HL-60/S4 treated with retinoic acid at 250 ng/mL for 4 days and 3 days (cell line): ENCODE data around the gene RHOJ.
"Not testable (repeated sequence)": the region's sequence is repeated elsewhere in the genome, so short reads cannot be mapped to it uniquely, and the experiment has no call there.

ENCODE experiments used
- in situ Hi-C: fragments of 300-500 bp; cut with MboI; formaldehyde crosslinking; loops from 2 replicates; pipeline ENCODE4 v1.7.0; 2022; ENCODE audit warnings: low sequenced_read_pairs

RHOJ gene

GRCh38 chr14:63204407-63205043 lies at the start of gene RHOJ:
Gene RHOJ, plus strand, starts transcription at chr14:63204443. Its CDS starts 427 bp downstream, at chr14:63204870.
- in situ Hi-C loops = no loop called here

GRCh38 chr14:63155511-63156185 lies 48.6 kb upstream of the RHOJ start:
- in situ Hi-C loops = no loop called here

- in situ Hi-C loops = no loop called here
Measured at GRCh38 chr14:63157195-63157594, 47.0 kb upstream of the RHOJ start.

DNA sequence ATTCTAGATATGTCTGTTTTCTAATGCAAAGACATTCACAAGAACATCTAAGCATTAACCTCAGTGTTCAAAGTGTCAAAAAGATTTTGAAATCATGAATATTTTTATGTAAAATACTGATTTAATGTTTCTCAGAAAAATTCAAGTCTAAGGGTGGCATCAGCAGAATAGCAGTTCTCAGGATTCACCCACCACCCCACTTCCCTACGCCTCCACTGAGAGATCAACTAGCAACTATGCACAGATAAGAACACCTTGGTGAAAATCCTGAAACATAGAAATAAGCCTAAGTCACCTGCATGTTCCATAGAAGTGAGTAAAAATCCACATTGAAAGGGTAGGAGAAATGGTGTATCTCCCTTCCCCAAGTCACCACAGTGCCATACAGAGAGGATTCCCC lies 40.9 kb upstream of the RHOJ start:
- in situ Hi-C loops = no loop called here

DNA sequence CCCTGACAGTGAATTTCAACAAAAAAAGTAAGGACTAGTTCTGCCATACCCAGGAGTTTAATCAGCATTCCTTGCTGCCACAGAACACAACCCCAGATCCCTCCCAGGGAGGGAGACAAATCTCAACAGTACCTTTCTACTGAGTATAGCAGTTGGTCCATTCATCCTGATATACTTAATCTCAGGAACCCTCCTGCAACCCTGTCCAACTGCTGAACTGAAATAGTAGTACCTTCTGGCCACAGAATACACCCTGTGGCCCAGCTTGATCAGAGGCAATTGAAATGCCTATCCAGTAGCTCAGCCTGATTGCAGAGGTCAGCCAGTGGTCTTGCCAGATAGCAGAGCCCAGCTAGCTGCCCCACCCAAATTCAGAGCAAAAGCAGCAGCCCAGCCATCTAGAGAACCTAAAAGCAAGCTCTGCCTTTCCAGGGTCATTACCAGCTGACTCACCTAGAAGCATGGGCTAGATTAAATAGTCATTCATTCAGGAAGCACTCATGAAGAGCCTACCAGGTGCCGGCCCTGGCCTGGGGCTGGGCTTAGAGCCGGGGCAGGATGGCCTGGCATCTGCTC lies 40.0 kb upstream of the RHOJ start:
- in situ Hi-C loops = no loop called here

GRCh38 chr14:63165267-63165666 lies 39.0 kb upstream of the RHOJ start:
- in situ Hi-C loops = not testable (repeated sequence)

DNA sequence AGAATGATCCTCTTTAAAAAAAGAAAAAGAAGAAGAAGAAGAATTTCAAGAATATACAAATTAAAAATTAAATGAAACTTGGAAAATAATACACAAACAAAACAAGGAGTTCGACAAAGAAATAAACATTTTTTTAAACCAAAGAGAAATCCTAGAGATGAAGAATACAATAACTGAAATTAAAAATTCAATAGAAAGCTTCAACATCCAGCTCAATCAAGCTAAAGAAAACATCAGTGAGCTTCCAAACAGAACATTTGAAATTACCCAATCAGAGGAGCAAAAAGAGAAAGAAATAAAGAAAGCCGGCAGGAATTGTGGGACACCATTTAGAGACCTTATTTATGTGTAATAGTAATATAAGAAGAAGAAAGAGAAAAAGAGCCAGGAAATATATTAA lies 37.2 kb upstream of the RHOJ start:
- in situ Hi-C loops = no loop called here

GRCh38 chr14:63174760-63175191 lies 29.5 kb upstream of the RHOJ start:
- in situ Hi-C loops = no loop called here

GRCh38 chr14:63175531-63175930 lies 28.7 kb upstream of the RHOJ start:
- in situ Hi-C loops = no loop called here

DNA sequence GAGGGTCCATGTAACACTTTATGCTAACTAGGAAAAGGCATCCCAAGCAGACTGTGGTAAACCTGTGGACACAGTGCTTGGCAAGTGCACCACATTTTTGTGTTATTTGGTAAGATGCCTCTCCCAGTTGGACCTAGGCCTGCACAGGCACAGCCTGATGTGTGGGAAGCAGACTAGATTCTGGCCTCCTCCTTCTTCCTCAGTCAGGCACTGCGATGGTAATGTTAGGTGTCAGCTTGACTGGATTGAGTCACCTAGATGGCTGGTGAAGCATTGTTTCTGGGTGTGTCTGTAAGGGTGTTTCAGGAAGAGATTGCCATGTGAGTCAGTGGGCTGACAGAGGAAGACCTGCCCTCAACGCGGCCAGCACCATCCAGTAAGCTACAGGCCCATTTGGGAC lies 25.3 kb upstream of the RHOJ start:
- in situ Hi-C loops = no loop called here

- in situ Hi-C loops = no loop called here
Measured at GRCh38 chr14:63179383-63179782, 24.9 kb upstream of the RHOJ start.

- in situ Hi-C loops = no loop called here
Measured at GRCh38 chr14:63180011-63180410, 24.2 kb upstream of the RHOJ start.

- in situ Hi-C loops = no loop called here
Measured at GRCh38 chr14:63182968-63183367, 21.3 kb upstream of the RHOJ start.

DNA sequence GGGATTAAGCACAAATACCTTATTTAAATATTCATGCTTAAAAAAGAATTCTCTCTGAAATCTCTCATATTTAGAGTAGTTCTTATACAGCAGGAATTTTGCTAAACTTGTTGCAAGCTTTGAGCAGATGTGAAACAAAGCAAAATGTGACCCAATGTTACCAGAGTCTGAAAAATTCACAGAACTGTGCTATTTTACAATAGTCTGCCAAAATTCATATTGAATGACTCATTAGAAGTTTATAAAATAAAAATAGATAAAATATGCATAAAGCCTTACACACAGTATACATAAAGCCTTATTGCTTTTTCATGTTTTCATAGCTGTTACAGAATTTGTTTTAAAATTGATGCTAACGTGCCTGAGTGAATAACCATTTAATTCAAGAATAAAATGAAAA lies 17.8 kb upstream of the RHOJ start:
- in situ Hi-C loops = no loop called here

DNA sequence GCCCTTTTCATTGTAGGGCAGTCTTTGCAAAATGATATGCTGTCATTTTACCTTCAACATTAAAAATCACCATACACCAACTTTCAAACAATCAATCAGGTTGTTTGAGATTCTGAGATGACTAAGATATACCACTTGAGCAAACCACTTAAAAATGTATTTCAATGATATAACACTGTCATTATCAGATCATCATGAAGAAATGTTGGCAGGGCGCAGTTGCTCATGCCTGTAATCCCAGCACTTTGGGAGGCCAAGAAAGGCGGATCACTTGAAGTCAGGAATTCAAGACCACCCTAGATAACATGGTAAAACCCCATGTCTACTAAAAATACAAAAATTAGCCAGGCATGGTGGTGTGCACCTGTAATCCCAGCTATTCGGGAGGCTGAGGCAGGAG lies 13.0 kb upstream of the RHOJ start:
- in situ Hi-C loops = no loop called here

- in situ Hi-C loops = no loop called here
Measured at GRCh38 chr14:63192085-63192484, 12.2 kb upstream of the RHOJ start.

DNA sequence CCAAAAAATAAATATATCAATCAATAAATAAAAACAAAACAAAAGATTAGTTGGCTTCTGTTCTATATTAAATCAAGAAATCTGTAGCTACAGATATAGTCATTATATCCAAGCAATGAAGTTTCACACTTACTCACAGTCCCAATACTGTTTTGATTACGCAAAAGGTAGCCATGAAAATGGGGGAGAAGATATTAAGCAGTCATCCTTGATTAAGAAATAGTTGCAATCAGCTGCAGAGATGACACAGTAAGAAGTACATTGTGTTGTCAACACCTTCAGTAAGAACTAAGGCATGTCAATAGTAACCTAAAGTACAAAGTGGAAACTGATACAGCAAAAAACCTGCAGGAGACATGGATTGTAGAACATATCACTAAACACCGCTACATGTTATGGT lies 11.0 kb upstream of the RHOJ start:
- in situ Hi-C loops = no loop called here

DNA sequence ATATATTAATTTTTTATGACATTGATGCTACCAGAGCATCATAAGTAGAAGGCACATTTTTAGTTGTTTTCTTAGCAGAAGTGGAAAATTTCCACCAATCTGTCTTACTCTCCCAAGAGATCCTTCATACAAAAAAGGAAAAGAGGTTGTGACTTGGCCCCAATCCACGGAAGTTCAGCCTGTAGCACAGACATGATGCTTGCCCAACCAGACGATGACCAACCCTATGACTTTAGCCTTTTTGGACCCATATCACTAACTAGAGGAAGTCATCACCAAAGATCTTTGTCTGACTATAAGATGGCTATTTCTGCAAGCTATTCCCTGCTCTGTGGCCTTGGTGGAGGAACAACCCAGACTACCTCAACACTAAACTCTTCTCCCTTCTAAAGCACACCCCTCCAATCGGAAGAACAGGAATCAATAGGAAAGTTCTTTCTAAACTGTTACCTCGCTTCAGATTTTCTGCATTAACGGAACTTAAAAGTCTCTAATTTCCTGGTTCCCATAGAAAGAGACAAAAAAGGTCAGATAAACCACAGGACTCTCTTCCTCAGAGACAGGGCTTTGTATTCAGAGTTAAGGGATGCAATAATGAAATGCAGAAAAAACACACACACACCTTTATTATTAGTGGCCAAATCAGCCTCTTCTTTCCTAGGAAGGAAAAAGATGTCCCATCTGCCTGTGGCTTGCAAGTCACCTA lies 4.1 kb upstream of the RHOJ start:
- in situ Hi-C loops = no loop called here

GRCh38 chr14:63200767-63201166 lies 3.5 kb upstream of the RHOJ start:
- in situ Hi-C loops = no loop called here

- in situ Hi-C loops = no loop called here
Measured at GRCh38 chr14:63203015-63203414, 1.2 kb upstream of the RHOJ start.

GRCh38 chr14:63203618-63204406 lies 431 bp upstream of the RHOJ start:
- in situ Hi-C loops = no loop called here
